Kidney (tissue), 2 donors: ENCODE data around the gene CTAG1B. TPM values are rescaled to one million over a fixed set of nuclear protein-coding genes. Genes with fewer than 3 reads are reported as not detected.

Experiments
- polyA plus RNA-seq: library from polyadenylated mRNA; stranded (reverse); fragments of 350-450 nt; fragmentation: Illumina TruSeq; extraction: RNeasy Lipid Tissue Mini Kit (QIAGEN cat#74804); gene quantifications from one replicate; pipeline ENCODE4 v1.2.3, GENCODE V29; 2014; ENCODE audit warnings: low read depth, low replicate concordance; ENCODE audit not compliant: insufficient read depth
- total RNA-seq: library from RNA; stranded (reverse); fragmentation: NEBNext Ultra II Directional; extraction: Animal tissue kit (Norgen Biotek cat#: 25700); gene quantifications from one replicate; pipeline ENCODE4 v1.2.1, GENCODE V29; 2021
- donor health status: DM: yes; HTN: yes; CAD: no.

CTAG1B gene
- total and polyA plus RNA-seq, 2 donors from 2014 or later: not detected

Other genes with a start within 250 kb of the CTAG1B start
- gene FLNA, start 244.6 kb downstream of the CTAG1B start, total RNA-seq: 1,036 TPM
- gene FLNA, start 244.6 kb downstream of the CTAG1B start, polyA plus RNA-seq: 421 TPM
- 79.6 TPM for gene EMD, start 240.0 kb downstream of the CTAG1B start, total RNA-seq
- gene EMD, start 240.0 kb downstream of the CTAG1B start, polyA plus RNA-seq: 102 TPM
- 2,684 TPM for gene RPL10, start 220.9 kb downstream of the CTAG1B start, total RNA-seq
- 2,858 TPM for gene RPL10, start 220.9 kb downstream of the CTAG1B start, polyA plus RNA-seq
- 33.8 TPM for gene DNASE1L1, start 210.0 kb downstream of the CTAG1B start, total RNA-seq
- gene DNASE1L1, start 210.0 kb downstream of the CTAG1B start, polyA plus RNA-seq: 28.0 TPM
- gene TAFAZZIN, start 207.7 kb downstream of the CTAG1B start, total RNA-seq: 40.2 TPM
- 33.3 TPM for gene TAFAZZIN, start 207.7 kb downstream of the CTAG1B start, polyA plus RNA-seq
- 121 TPM for gene ATP6AP1, start 190.6 kb downstream of the CTAG1B start, total RNA-seq
- 205 TPM for gene ATP6AP1, start 190.6 kb downstream of the CTAG1B start, polyA plus RNA-seq
- gene GDI1, start 182.1 kb downstream of the CTAG1B start, total RNA-seq: 116 TPM
- gene GDI1, start 182.1 kb downstream of the CTAG1B start, polyA plus RNA-seq: 92.5 TPM
- 46.0 TPM for gene FAM50A, start 175.1 kb downstream of the CTAG1B start, total RNA-seq
- 112 TPM for gene FAM50A, start 175.1 kb downstream of the CTAG1B start, polyA plus RNA-seq
- gene PLXNA3, start 161.0 kb downstream of the CTAG1B start, total RNA-seq: 40.5 TPM
- 4.9 TPM for gene PLXNA3, start 161.0 kb downstream of the CTAG1B start, polyA plus RNA-seq
- 10.0 TPM for gene LAGE3, start 140.0 kb downstream of the CTAG1B start, total RNA-seq
- gene LAGE3, start 140.0 kb downstream of the CTAG1B start, polyA plus RNA-seq: 29.0 TPM
- 26.1 TPM for gene UBL4A, start 132.7 kb downstream of the CTAG1B start, total RNA-seq
- gene UBL4A, start 132.7 kb downstream of the CTAG1B start, polyA plus RNA-seq: 35.2 TPM
- 27.3 TPM for gene SLC10A3, start 128.7 kb downstream of the CTAG1B start, total RNA-seq
- gene SLC10A3, start 128.7 kb downstream of the CTAG1B start, polyA plus RNA-seq: 19.0 TPM
- gene FAM3A, start 103.0 kb downstream of the CTAG1B start, total RNA-seq: 39.5 TPM
- 73.4 TPM for gene FAM3A, start 103.0 kb downstream of the CTAG1B start, polyA plus RNA-seq
- 54.1 TPM for gene G6PD, start 72.4 kb downstream of the CTAG1B start, total RNA-seq
- gene G6PD, start 72.4 kb downstream of the CTAG1B start, polyA plus RNA-seq: 34.7 TPM
- 31.3 TPM for gene IKBKG, start 71.7 kb downstream of the CTAG1B start, total RNA-seq
- 23.3 TPM for gene IKBKG, start 71.7 kb downstream of the CTAG1B start, polyA plus RNA-seq
- not detected for gene CTAG1A, start 34.1 kb downstream of the CTAG1B start, total RNA-seq
- gene CTAG1A, start 34.1 kb downstream of the CTAG1B start, polyA plus RNA-seq: not detected
- gene CTAG2, start 34.3 kb upstream of the CTAG1B start, total RNA-seq: 0.28 TPM
- gene CTAG2, start 34.3 kb upstream of the CTAG1B start, polyA plus RNA-seq: not detected
- 6.4 TPM for gene GAB3, start 131.8 kb upstream of the CTAG1B start, total RNA-seq
- gene GAB3, start 131.8 kb upstream of the CTAG1B start, polyA plus RNA-seq: 0.95 TPM
- gene DKC1, start 143.6 kb upstream of the CTAG1B start, total RNA-seq: 35.7 TPM
- 21.7 TPM for gene DKC1, start 143.6 kb upstream of the CTAG1B start, polyA plus RNA-seq
- 47.0 TPM for gene MPP1, start 186.2 kb upstream of the CTAG1B start, total RNA-seq
- gene MPP1, start 186.2 kb upstream of the CTAG1B start, polyA plus RNA-seq: 76.4 TPM
- gene SMIM9, start 215.4 kb upstream of the CTAG1B start, total RNA-seq: not detected
- not detected for gene SMIM9, start 215.4 kb upstream of the CTAG1B start, polyA plus RNA-seq